HepG2 (cell line): ENCODE data around the gene UBE2C. TPM values are rescaled to one million over a fixed set of nuclear protein-coding genes. Genes with fewer than 3 reads are reported as not detected.

ENCODE experiments used
- ATAC-seq: fragments of 200-7000 bp; cut with Tn5 transposase; 3 replicates; pipeline ENCODE4 v1.9.1; 2020; ENCODE audit warnings: mild to moderate bottlenecking, moderate library complexity
- BruUV-seq: library from RNA; stranded (reverse); fragments of 400-500 nt; replicated peaks from 2 replicates; lab custom pipeline; 2021; lab: Mats Ljungman, UMichigan
- CTCF ChIA-PET: fragments of 300-600 bp; formaldehyde crosslinking; extraction: SDS; loops from one replicate; lab custom pipeline; 2021; ENCODE audit warnings: low total read pairs, inconsistent platforms, low intra/inter-chr PET ratio; lab: Yijun Ruan, JAX
- POLR2A ChIA-PET: fragments of 350-600 bp; sonication (Branson Sonifier 250); formaldehyde crosslinking; loops from one replicate; lab custom pipeline; 2020; ENCODE audit warnings: antibody characterized with exemption, inconsistent platforms; lab: Yijun Ruan, JAX
- DNase-seq: peaks from one replicate; pipeline ENCODE4 v3.0.0-alpha.2; 2015; ENCODE audit warnings: low spot score
- FAIRE-seq: peaks from 3 replicates; lab custom pipeline; 2011; peaks lifted over from hg19 to GRCh38; lab: Jason Lieb, UNC
- H2AFZ ChIP-seq: one replicate; pipeline ENCODE4 v1.6.1; 2011; ENCODE audit warnings: low read length, inconsistent platforms
- H3K27ac ChIP-seq: fragments of 300-600 bp; 3 replicates; pipeline ENCODE4 v1.8.0; 2011; ENCODE audit warnings: mixed run types, mild to moderate bottlenecking, mixed read lengths, low read length, inconsistent platforms; ENCODE audit not compliant: insufficient read depth; ENCODE audit errors: extremely low read length
- H3K27me3 ChIP-seq, 2 experiments: fragments of 200-600 bp in 1 of 2; 2 replicates in 1 of 2; 3 replicates in 1 of 2; pipeline versions ENCODE4 v1.6.0 to v1.8.0; 2011; ENCODE audit warnings: low read length in 2 of 2, mild to moderate bottlenecking in 2 of 2, moderate library complexity in 2 of 2, inconsistent platforms in 1 of 2; ENCODE audit not compliant: insufficient read depth in 2 of 2, control insufficient read depth in 1 of 2
- H3K36me3 ChIP-seq, 2 experiments: fragments of 200-600 bp in 1 of 2; replicated peaks in 1 of 2; 2 replicates in 1 of 2; 3 replicates in 1 of 2; pipeline versions ENCODE4 v1.5.1 to v1.8.0; 2011; ENCODE audit warnings: low read length in 2 of 2, inconsistent platforms in 1 of 2; ENCODE audit not compliant: insufficient read depth in 2 of 2, control insufficient read depth in 1 of 2
- H3K4me1 ChIP-seq: 2 replicates; pipeline ENCODE4 v1.5.1; 2012; ENCODE audit warnings: low read length, inconsistent platforms; ENCODE audit not compliant: insufficient read depth
- H3K4me2 ChIP-seq: 2 replicates; pipeline ENCODE4 v1.6.0; 2011; ENCODE audit warnings: low read depth, low read length, inconsistent platforms
- H3K4me3 ChIP-seq, 3 experiments: fragments of 200-600 bp in 1 of 3; sonication (generic), shearing (Covaris generic) in 1 of 3; replicated peaks in 1 of 3; 2 replicates each; pipeline ENCODE4 v1.5.1; 2011 to 2016; ENCODE audit warnings: low read length in 3 of 3, inconsistent platforms in 2 of 3, low read depth in 2 of 3, mild to moderate bottlenecking in 2 of 3, control low read depth in 1 of 3, mixed read lengths in 1 of 3; ENCODE audit not compliant: insufficient read depth in 1 of 3
- H3K79me2 ChIP-seq: one replicate; pipeline ENCODE4 v1.6.1; 2011; ENCODE audit warnings: low read length, inconsistent platforms; ENCODE audit not compliant: insufficient read depth
- H3K9ac ChIP-seq: 2 replicates; pipeline ENCODE4 v1.6.0; 2011; ENCODE audit warnings: mild to moderate bottlenecking, low read depth, low read length, inconsistent platforms; ENCODE audit not compliant: insufficient read depth
- H3K9me3 ChIP-seq: 2 replicates; pipeline ENCODE4 v1.5.1; 2012; ENCODE audit warnings: mild to moderate bottlenecking, low read length
- H4K20me1 ChIP-seq: 2 replicates; pipeline ENCODE4 v1.6.0; 2011; ENCODE audit warnings: inconsistent platforms, mild to moderate bottlenecking, low read length, moderate library complexity; ENCODE audit not compliant: insufficient read depth
- ETV6 ChIP-seq: sonication (generic); formaldehyde crosslinking; conservative IDR thresholded peaks from 2 replicates; pipeline ENCODE4 v1.4.0; 2020; ENCODE audit warnings: missing genetic modification reagents
- ZNF558 ChIP-seq: sonication (generic); formaldehyde crosslinking; IDR thresholded peaks from 2 replicates; pipeline ENCODE4 v1.9.0; 2022; ENCODE audit warnings: mild to moderate bottlenecking, missing genetic modification reagents, borderline replicate concordance
- ZNF740 ChIP-seq: sonication (generic); formaldehyde crosslinking; IDR thresholded peaks from 2 replicates; pipeline ENCODE4 v1.4.0; 2020; ENCODE audit warnings: missing genetic modification reagents
- WGBS: methylation state at CpG from one replicate; pipeline ENCODE4 v1.1.6; 2017; ENCODE audit warnings: low lambda C conversion rate; 5-methylcytosine and 5-hydroxymethylcytosine counted together
- in situ Hi-C: cut with HindIII; loops from 2 replicates; pipeline ENCODE4 v1.10.0; 2017; ENCODE audit warnings: low pct_unique_long_range_greater_than_20kb; ENCODE audit not compliant: extremely low pct_ligation_motif_present
- intact Hi-C: fragments of 100-400 bp; cut with micrococcal nuclease; formaldehyde crosslinking; loops from one replicate; pipeline ENCODE4 v1.10.0; 2022; ENCODE audit not compliant: unreplicated experiment
- polyA plus RNA-seq, 8 experiments: library from polyadenylated mRNA; depleted of rRNA in 3 of 8; stranded (reverse) in 7 of 8; unstranded in 1 of 8; fragments of >200 nt; fragmentation: Illumina TruSeq in 4 of 8; extraction: Trizol in 4 of 8; gene quantifications; 2 replicates each; pipeline versions ENCODE4 v1.2.1 to v1.2.3, GENCODE V29; 2011 to 2016; ENCODE audit warnings: low read depth in 4 of 8, missing spikeins in 1 of 8, mixed read lengths in 1 of 8; ENCODE audit not compliant: insufficient read depth in 1 of 8
- total RNA-seq, 5 experiments: library from RNA; depleted of rRNA; stranded (reverse); fragments of >200 nt; fragmentation: Illumina TruSeq; extraction: Trizol; gene quantifications; 2 replicates each; pipeline ENCODE4 v1.2.3, GENCODE V29; 2016; ENCODE audit warnings: low read depth in 1 of 5
- TF ChIP-seq, protein P1 (sequence below): sonication (generic); formaldehyde crosslinking; IDR thresholded peaks from 2 replicates; pipeline ENCODE4 v1.9.0; 2022; ENCODE audit warnings: missing genetic modification reagents, mild to moderate bottlenecking, borderline replicate concordance

UBE2C gene
- total and polyA plus RNA-seq, 2 of the 13 experiments (the other 11 are each of a cell fraction or from before 2014, with no cell fraction given): 100 to 123 TPM

GRCh38 chr20:45814314-45814713 is 1.9 kb downstream of the UBE2C start (continued):
- TF ChIP-seq, protein P1, sequence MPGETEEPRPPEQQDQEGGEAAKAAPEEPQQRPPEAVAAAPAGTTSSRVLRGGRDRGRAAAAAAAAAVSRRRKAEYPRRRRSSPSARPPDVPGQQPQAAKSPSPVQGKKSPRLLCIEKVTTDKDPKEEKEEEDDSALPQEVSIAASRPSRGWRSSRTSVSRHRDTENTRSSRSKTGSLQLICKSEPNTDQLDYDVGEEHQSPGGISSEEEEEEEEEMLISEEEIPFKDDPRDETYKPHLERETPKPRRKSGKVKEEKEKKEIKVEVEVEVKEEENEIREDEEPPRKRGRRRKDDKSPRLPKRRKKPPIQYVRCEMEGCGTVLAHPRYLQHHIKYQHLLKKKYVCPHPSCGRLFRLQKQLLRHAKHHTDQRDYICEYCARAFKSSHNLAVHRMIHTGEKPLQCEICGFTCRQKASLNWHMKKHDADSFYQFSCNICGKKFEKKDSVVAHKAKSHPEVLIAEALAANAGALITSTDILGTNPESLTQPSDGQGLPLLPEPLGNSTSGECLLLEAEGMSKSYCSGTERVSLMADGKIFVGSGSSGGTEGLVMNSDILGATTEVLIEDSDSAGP (CRISPR knock-in tag): no peak

GRCh38 chr20:45816951-45817350 is 4.5 kb downstream of the UBE2C start:
- Histone ChIP-seq H3K27me3 (no peaks in the 10 kb centered on the region), H3K27ac (no peak overlapping the region), H2AFZ (no peak overlapping the region), H4K20me1 (no peaks in the 10 kb centered on the region), H3K4me2 (no peak overlapping the region), H3K9ac (no peak overlapping the region), H3K9me3 (no peaks in the 10 kb centered on the region)
- intact Hi-C loops: no loop called here
- WGBS: 93% methylated on average over 3 of the region's 3 CpGs
- no peak for ATAC-seq
- TF ChIP-seq ETV6 (CRISPR knock-in tag) (no peak), ZNF740 (CRISPR knock-in tag) (peak; percentile 37; the same call in 1 of the 2 replicates), ZNF558 (CRISPR knock-in tag) (0 out of 2 replicates have a peak, but pooled peaks have one; percentile 49)
- TF ChIP-seq, all 625 proteins: peak for 2
- ChIA-PET POLR2A (interaction anchor here (1.0 to 1.3 kb wide), 2 partner anchors 25 to 117 kb away, joined by 3 to 4 read pairs; partner anchors contain the start of genes DNTTIP1, PCIF1 and WFDC3), CTCF (no interaction called here)
- Histone ChIP-seq H3K79me2 (peaks cover 15% of the 10 kb centered on the region), H3K36me3 (peaks cover 4 to 10% of the 10 kb centered on the region in 2 experiments), H3K4me3 (no peak overlapping the region), H3K4me1 (peaks cover 32% of the 10 kb centered on the region)
- DNase-seq (no peak), FAIRE-seq (no peak)
- in situ Hi-C loops: no loop called here
- no TSS peak for BruUV-seq
